SW480 (cell line): Measurements from ENCODE around the gene TBC1D24.

Experiments
- DNase-seq: peaks from one replicate; pipeline ENCODE4 v3.0.0-alpha.2; 2016; ENCODE audit warnings: low spot score

The TBC1D24 gene

GRCh38 chr16:2499890-2500429 is 25.0 kb downstream of the TBC1D24 start:
- DNase-seq: no peak

- DNase-seq: no peak
Measured at GRCh38 chr16:2500430-2500917, 25.5 kb downstream of the TBC1D24 start.

GRCh38 chr16:2500918-2501750 is 26.2 kb downstream of the TBC1D24 start:
- DNase-seq: peak; percentile 65

GRCh38 chr16:2501946-2502895 is 27.3 kb downstream of the TBC1D24 start:
- DNase-seq: no peak

GRCh38 chr16:2505695-2506094 is 30.8 kb downstream of the TBC1D24 start:
- DNase-seq: no peak

- no peak for DNase-seq
Measured at GRCh38 chr16:2507052-2507659, 32.2 kb downstream of the TBC1D24 start.

- no peak for DNase-seq
Measured at GRCh38 chr16:2507665-2508064, 32.7 kb downstream of the TBC1D24 start.

- no peak for DNase-seq
Measured at GRCh38 chr16:2508722-2509400, 33.9 kb downstream of the TBC1D24 start.

- DNase-seq: no peak
Measured at GRCh38 chr16:2511128-2511800, 36.3 kb downstream of the TBC1D24 start.

GRCh38 chr16:2511996-2512734 is 37.2 kb downstream of the TBC1D24 start:
- no peak for DNase-seq

- peak; percentile 37 for DNase-seq
Measured at GRCh38 chr16:2512735-2513404, 37.9 kb downstream of the TBC1D24 start.

- DNase-seq: peak; percentile 90
Measured at GRCh38 chr16:2513405-2514332, 38.7 kb downstream of the TBC1D24 start, which contains the start of gene ATP6V0C. ATP6V0C (plus strand) TSS chr16:2513952; CDS start chr16:2514104, 152 bp downstream.

- DNase-seq: peak; percentile 11
Measured at GRCh38 chr16:2514333-2515179, 39.6 kb downstream of the TBC1D24 start.

GRCh38 chr16:2515180-2515851 is 40.4 kb downstream of the TBC1D24 start:
- no peak for DNase-seq

GRCh38 chr16:2516391-2517240 is 41.7 kb downstream of the TBC1D24 start:
- no peak for DNase-seq
